H1 (cell line): ENCODE data around the gene METAP1D. TPM values are rescaled to one million over a fixed set of nuclear protein-coding genes. Genes with fewer than 3 reads are reported as not detected.

Experiments
- CBX5 ChIP-seq: fragments of 300-800, 300-1000 bp; sonication (generic); IDR thresholded peaks from 2 replicates; pipeline ENCODE4 v1.7.1; 2016; ENCODE audit warnings: antibody characterized with exemption, low read length, low read depth
- CBX8 ChIP-seq: fragments of 300-800, 300-1000 bp; sonication (generic); IDR thresholded peaks from 2 replicates; pipeline ENCODE4 v1.7.1; 2016; ENCODE audit warnings: low read depth, low read length, borderline replicate concordance
- GABPA ChIP-seq: IDR thresholded peaks from 2 replicates; pipeline ENCODE4 v1.6.1; 2011; ENCODE audit warnings: mild to moderate bottlenecking, low read length, moderate library complexity, borderline replicate concordance; ENCODE audit not compliant: insufficient read depth
- HDAC2 ChIP-seq, 2 experiments: fragments of 300-600 bp in 1 of 2; sonication (generic) in 1 of 2; IDR thresholded peaks; 2 replicates each; pipeline ENCODE4 v1.6.1; 2011 to 2012; ENCODE audit warnings: low read depth in 2 of 2, low read length in 2 of 2, mild to moderate bottlenecking in 2 of 2, moderate library complexity in 2 of 2, borderline replicate concordance in 1 of 2, inconsistent platforms in 1 of 2
- SUZ12 ChIP-seq: fragments of 200-600 bp; sonication (generic); IDR thresholded peaks from 2 replicates; pipeline ENCODE4 v1.6.1; 2012; ENCODE audit warnings: mild to moderate bottlenecking, inconsistent platforms, low read length, moderate library complexity, mixed read lengths
- TAF7 ChIP-seq: optimal IDR thresholded peaks from 2 replicates; pipeline ENCODE3; 2011; ENCODE audit warnings: low read depth, mild to moderate bottlenecking, inconsistent platforms, low read length, moderate library complexity, borderline replicate concordance
- polyA plus RNA-seq, 7 experiments: library from polyadenylated mRNA; depleted of rRNA in 3 of 7; stranded (reverse) in 5 of 7; unstranded in 2 of 7; fragments of >200 nt in 5 of 7; fragments of 200-250 nt in 2 of 7; gene quantifications; 1 replicate in 5 of 7; 2 replicates in 1 of 7; 4 replicates in 1 of 7; pipeline versions ENCODE4 v1.2.1 to v1.2.3, GENCODE V29; 2011 to 2013; ENCODE audit warnings: missing spikeins in 2 of 7, mixed read lengths in 2 of 7
- total RNA-seq: library from RNA; stranded (reverse); fragmentation: NEBNext Ultra II Directional; extraction: Animal tissue kit (Norgen Biotek cat#: 25700); gene quantifications from 2 replicates; pipeline ENCODE4 v1.2.1, GENCODE V29; 2021
- TF ChIP-seq, protein P1 (sequence below): fragments of 300-600 bp; sonication (generic); IDR thresholded peaks from 2 replicates; pipeline ENCODE4 v1.7.1; 2012; ENCODE audit warnings: low read length, moderate library complexity, mild to moderate bottlenecking, inconsistent platforms; ENCODE audit not compliant: insufficient replicate concordance
- TF ChIP-seq, protein P2 (sequence below): IDR thresholded peaks from 2 replicates; pipeline ENCODE4 v1.6.1; 2012; ENCODE audit warnings: inconsistent platforms

The METAP1D gene
- total and polyA plus RNA-seq, 2 of the 8 experiments (the other 6 are each of a cell fraction or from before 2014, with no cell fraction given), result 3.9 to 6.2 TPM

DNA sequence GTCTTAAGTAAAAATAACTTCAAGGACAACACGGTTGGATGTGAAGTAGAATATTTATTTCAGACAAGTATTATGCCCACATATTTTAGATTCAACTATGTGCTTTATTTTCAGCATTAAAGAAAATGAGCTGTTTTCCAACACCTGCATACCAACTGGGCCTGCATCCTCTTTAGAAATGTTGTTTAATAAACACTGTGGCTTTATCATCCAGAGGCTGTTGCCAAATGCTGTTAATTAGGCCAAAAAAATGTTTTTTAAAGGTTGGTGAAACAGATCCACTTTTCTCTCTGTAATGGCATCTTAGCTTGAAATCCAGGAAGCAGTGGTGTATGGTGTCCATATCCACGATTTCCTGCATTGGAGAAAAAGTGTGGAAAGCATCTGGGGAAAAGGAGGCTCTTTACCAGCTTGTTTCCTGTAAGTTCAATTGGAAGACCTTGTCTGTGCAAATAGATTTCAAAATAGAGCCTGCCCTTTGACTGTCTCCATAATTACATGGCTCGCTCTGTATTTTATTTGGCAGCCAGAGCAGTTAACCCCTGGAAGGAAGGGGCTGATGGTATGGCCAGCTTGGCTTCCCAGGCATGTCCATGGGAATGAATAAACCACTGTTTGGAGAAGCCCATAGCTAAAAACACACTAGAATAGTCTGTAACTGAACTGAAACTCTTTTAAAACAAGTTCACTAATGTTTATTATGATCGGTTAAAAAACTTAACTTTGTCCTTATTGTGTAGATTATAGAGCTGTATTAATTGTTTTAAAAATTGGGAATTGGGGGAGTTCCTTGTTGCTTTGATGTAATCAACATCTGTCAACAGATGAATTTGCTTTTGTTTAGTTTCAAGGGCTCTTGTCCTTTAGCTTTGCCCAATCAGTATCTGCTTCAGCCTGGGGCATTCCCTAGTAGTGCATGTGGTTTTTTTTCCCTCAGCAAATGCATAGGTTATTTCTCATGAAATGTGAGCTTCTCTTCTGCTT is 52.5 kb downstream of the METAP1D start (continued):
- TF ChIP-seq, protein P1, sequence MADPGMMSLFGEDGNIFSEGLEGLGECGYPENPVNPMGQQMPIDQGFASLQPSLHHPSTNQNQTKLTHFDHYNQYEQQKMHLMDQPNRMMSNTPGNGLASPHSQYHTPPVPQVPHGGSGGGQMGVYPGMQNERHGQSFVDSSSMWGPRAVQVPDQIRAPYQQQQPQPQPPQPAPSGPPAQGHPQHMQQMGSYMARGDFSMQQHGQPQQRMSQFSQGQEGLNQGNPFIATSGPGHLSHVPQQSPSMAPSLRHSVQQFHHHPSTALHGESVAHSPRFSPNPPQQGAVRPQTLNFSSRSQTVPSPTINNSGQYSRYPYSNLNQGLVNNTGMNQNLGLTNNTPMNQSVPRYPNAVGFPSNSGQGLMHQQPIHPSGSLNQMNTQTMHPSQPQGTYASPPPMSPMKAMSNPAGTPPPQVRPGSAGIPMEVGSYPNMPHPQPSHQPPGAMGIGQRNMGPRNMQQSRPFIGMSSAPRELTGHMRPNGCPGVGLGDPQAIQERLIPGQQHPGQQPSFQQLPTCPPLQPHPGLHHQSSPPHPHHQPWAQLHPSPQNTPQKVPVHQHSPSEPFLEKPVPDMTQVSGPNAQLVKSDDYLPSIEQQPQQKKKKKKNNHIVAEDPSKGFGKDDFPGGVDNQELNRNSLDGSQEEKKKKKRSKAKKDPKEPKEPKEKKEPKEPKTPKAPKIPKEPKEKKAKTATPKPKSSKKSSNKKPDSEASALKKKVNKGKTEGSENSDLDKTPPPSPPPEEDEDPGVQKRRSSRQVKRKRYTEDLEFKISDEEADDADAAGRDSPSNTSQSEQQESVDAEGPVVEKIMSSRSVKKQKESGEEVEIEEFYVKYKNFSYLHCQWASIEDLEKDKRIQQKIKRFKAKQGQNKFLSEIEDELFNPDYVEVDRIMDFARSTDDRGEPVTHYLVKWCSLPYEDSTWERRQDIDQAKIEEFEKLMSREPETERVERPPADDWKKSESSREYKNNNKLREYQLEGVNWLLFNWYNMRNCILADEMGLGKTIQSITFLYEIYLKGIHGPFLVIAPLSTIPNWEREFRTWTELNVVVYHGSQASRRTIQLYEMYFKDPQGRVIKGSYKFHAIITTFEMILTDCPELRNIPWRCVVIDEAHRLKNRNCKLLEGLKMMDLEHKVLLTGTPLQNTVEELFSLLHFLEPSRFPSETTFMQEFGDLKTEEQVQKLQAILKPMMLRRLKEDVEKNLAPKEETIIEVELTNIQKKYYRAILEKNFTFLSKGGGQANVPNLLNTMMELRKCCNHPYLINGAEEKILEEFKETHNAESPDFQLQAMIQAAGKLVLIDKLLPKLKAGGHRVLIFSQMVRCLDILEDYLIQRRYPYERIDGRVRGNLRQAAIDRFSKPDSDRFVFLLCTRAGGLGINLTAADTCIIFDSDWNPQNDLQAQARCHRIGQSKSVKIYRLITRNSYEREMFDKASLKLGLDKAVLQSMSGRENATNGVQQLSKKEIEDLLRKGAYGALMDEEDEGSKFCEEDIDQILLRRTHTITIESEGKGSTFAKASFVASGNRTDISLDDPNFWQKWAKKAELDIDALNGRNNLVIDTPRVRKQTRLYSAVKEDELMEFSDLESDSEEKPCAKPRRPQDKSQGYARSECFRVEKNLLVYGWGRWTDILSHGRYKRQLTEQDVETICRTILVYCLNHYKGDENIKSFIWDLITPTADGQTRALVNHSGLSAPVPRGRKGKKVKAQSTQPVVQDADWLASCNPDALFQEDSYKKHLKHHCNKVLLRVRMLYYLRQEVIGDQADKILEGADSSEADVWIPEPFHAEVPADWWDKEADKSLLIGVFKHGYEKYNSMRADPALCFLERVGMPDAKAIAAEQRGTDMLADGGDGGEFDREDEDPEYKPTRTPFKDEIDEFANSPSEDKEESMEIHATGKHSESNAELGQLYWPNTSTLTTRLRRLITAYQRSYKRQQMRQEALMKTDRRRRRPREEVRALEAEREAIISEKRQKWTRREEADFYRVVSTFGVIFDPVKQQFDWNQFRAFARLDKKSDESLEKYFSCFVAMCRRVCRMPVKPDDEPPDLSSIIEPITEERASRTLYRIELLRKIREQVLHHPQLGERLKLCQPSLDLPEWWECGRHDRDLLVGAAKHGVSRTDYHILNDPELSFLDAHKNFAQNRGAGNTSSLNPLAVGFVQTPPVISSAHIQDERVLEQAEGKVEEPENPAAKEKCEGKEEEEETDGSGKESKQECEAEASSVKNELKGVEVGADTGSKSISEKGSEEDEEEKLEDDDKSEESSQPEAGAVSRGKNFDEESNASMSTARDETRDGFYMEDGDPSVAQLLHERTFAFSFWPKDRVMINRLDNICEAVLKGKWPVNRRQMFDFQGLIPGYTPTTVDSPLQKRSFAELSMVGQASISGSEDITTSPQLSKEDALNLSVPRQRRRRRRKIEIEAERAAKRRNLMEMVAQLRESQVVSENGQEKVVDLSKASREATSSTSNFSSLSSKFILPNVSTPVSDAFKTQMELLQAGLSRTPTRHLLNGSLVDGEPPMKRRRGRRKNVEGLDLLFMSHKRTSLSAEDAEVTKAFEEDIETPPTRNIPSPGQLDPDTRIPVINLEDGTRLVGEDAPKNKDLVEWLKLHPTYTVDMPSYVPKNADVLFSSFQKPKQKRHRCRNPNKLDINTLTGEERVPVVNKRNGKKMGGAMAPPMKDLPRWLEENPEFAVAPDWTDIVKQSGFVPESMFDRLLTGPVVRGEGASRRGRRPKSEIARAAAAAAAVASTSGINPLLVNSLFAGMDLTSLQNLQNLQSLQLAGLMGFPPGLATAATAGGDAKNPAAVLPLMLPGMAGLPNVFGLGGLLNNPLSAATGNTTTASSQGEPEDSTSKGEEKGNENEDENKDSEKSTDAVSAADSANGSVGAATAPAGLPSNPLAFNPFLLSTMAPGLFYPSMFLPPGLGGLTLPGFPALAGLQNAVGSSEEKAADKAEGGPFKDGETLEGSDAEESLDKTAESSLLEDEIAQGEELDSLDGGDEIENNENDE, result no peak
- TF ChIP-seq CBX5 (no peak), CBX8 (no peak), HDAC2 (IDR thresholded peaks at IDR 0.05; ENCODE audit: borderline replicate concordance in 1 of 2, low read depth in 2 of 2, low read length in 2 of 2) (no peak), GABPA (no peak), SUZ12 (no peak), TAF7 (no peak)
- TF ChIP-seq, protein P2, sequence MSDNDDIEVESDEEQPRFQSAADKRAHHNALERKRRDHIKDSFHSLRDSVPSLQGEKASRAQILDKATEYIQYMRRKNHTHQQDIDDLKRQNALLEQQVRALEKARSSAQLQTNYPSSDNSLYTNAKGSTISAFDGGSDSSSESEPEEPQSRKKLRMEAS, result no peak
